GM12891 (cell line): ENCODE results near the gene LRRC32.

Source experiments
- POLR2A ChIP-seq: IDR thresholded peaks from 2 replicates; pipeline ENCODE4 v1.6.1; 2011; ENCODE audit warnings: low read depth, low read length, control low read depth
- POLR2AphosphoS5 ChIP-seq: IDR thresholded peaks from 2 replicates; pipeline ENCODE4 v1.6.1; 2011; ENCODE audit warnings: low read depth, low read length, control low read depth

GRCh38 chr11:76613901-76614300 lies 56.6 kb downstream of the LRRC32 start:
- no peak for TF ChIP-seq POLR2AphosphoS5
- no peak for TF ChIP-seq POLR2A
